Measurements from ENCODE around the gene TUBB.

DNA sequence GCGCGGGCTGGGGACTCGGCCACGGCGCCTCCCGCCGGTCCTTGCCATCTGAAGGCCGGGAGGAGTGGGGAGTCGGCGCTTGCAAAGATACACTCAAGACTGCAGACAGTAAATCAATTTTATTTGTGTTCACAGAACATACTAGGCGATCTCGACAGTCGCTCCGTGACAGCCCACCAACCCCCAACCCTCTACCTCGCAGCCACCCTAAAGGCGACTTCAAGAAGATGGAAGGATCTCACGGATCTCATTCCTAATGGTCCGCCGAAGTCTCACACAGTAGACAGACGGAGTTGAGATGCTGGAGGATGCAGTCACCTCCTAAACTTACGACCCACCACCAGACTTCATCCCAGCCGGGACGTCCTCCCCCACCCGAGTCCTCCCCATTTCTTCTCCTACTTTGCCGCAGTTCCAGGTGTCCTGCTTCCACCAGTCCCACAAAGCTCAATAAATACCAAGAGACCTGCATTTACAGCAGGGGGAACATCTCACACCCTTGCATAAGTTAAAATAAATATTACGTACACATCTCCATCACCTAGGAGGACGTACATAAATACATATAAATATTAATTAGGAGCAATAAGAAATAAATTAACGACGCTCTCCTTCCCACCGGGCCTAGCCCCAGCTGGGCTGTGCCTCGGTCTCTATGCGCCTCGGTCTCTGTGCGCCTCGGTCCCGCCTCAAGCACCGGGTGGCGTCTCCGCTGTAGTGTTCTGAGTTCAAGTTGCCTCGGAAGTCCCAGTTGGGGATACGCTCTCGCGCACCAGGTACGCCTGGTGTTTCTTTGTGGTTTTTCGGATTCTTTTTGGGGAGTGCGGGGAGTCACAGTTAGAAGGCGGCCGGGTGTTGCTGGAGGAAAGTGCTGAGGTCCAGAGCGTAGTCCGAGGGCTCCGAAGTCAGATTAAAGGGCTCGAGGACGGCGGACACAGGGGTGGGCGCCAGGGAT is 23.2 kb downstream of the TUBB start:
- TF ChIP-seq, protein P1, sequence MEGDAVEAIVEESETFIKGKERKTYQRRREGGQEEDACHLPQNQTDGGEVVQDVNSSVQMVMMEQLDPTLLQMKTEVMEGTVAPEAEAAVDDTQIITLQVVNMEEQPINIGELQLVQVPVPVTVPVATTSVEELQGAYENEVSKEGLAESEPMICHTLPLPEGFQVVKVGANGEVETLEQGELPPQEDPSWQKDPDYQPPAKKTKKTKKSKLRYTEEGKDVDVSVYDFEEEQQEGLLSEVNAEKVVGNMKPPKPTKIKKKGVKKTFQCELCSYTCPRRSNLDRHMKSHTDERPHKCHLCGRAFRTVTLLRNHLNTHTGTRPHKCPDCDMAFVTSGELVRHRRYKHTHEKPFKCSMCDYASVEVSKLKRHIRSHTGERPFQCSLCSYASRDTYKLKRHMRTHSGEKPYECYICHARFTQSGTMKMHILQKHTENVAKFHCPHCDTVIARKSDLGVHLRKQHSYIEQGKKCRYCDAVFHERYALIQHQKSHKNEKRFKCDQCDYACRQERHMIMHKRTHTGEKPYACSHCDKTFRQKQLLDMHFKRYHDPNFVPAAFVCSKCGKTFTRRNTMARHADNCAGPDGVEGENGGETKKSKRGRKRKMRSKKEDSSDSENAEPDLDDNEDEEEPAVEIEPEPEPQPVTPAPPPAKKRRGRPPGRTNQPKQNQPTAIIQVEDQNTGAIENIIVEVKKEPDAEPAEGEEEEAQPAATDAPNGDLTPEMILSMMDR (IDR thresholded peaks at IDR 0.05; ENCODE audit: low read length) = no peak
- TF ChIP-seq EZH2 (IDR thresholded peaks at IDR 0.05; ENCODE audit: borderline replicate concordance, low read length) = no peak

Measured in OCI-LY1 (cell line).